Measurements from ENCODE around the gene CFAP97.

GRCh38 chr4:185238750-185239149 is 35.0 kb upstream of the CFAP97 start:
- no peak for TF ChIP-seq CTCF (IDR thresholded peaks at IDR 0.05 in 4 of 5, conservative IDR thresholded peaks at IDR 0.05 in 1 of 5)
- no peak for TF ChIP-seq POLR2A (IDR thresholded peaks at IDR 0.05)
